ENCODE results near the gene CZIB. TPM values are rescaled to one million over a fixed set of nuclear protein-coding genes. Genes with fewer than 3 reads are reported as not detected.

The CZIB gene
- total RNA-seq, 2 experiments from 2014 or later, result 44.6 to 51.4 TPM

DNA sequence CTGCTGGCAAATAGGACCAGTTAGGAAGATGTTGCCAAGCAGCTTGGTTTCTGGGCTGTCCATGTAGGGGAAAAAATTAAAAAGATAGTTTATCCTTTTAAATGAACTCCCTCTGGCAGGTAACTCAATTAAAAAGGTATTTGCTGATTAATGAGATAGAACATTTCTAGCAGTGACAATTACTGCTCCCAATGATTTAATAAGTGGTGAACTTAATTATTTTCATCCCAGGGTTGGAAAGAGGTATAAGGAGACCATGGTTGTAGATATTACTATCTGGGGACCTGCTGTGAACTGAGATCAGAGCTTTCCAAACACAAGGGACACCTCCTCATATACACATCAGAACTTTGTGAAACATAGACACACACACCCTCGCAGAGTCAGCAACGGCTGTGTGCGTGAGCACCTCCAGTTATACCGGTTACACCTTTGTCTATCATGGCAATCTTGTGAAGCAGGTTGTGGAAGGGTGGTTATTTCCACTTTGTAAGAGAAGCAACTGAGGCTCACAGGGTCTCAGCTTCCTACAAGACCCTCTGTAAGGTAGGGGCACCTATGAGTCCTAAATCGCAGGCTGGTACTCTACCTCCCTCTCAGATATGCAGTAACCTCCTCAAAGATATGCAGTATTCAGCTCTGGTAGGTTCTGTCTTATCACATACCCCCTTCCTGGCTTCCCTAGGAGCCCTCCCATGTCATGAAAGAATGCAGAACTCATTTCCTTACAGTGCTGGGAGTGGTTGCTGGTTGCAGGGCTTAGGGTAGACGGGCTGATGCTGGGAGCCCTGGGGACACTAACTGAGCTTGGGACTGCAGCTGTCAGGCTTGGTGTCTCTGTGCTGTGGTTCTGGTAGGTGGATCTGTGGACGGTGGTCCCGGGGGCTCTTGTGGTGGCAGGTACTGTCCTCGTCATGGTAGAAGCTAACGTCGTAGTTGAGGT lies 36.3 kb upstream of the CZIB start:
- H4K20me1 ChIP-seq (ENCODE audit: insufficient read depth, low read length), result no peaks in the 10 kb centered on the region; the same call in 1 of the 2 replicates
- H3K4me1 ChIP-seq (ENCODE audit: insufficient read depth, low read length, poor library complexity, severe bottlenecking), result peaks cover 17% of the 10 kb centered on the region
- no peaks in the 10 kb centered on the region for H3K9me3 ChIP-seq (ENCODE audit: low read length)
- intact Hi-C loops (cut with micrococcal nuclease; ENCODE audit: unreplicated experiment), result no loop called here
- H3K79me2 ChIP-seq (ENCODE audit: insufficient read depth, low read depth, low read length), result no peaks in the 10 kb centered on the region
- no TSS peak for BruUV-seq (replicated peaks)
- H3K4me2 ChIP-seq (ENCODE audit: low read length), result no peak overlapping the region
- no peaks in the 10 kb centered on the region for H3K9me2 ChIP-seq (ENCODE audit: insufficient read depth, low read length)
- CTCF ChIA-PET (ENCODE audit: unreplicated experiment), result no interaction called here
- no peak for DNase-seq (ENCODE audit: low spot score)
- no peak overlapping the region for H3K27ac ChIP-seq (ENCODE audit: low read depth, low read length, poor library complexity, severe bottlenecking)
- TF ChIP-seq, protein P1, sequence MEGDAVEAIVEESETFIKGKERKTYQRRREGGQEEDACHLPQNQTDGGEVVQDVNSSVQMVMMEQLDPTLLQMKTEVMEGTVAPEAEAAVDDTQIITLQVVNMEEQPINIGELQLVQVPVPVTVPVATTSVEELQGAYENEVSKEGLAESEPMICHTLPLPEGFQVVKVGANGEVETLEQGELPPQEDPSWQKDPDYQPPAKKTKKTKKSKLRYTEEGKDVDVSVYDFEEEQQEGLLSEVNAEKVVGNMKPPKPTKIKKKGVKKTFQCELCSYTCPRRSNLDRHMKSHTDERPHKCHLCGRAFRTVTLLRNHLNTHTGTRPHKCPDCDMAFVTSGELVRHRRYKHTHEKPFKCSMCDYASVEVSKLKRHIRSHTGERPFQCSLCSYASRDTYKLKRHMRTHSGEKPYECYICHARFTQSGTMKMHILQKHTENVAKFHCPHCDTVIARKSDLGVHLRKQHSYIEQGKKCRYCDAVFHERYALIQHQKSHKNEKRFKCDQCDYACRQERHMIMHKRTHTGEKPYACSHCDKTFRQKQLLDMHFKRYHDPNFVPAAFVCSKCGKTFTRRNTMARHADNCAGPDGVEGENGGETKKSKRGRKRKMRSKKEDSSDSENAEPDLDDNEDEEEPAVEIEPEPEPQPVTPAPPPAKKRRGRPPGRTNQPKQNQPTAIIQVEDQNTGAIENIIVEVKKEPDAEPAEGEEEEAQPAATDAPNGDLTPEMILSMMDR (conservative IDR thresholded peaks at IDR 0.05; ENCODE audit: low read length), result no peak
- no peak for TF ChIP-seq EZH2phosphoT487 (IDR thresholded peaks at IDR 0.05; ENCODE audit: borderline replicate concordance, low read depth, low read length)
- no peak overlapping the region for H3K4me3 ChIP-seq (ENCODE audit: low read depth, low read length, poor library complexity, severe bottlenecking)
- peaks cover 95% of the 10 kb centered on the region for H3K36me3 ChIP-seq (ENCODE audit: insufficient read depth, low read length)
- POLR2A ChIA-PET, result interaction anchor here (0.8 kb wide), 1 partner anchor 1596 kb away, joined by 3 read pairs; no protein-coding TSS in a partner anchor
- H2AFZ ChIP-seq (ENCODE audit: low read length), result no peak overlapping the region

DNA sequence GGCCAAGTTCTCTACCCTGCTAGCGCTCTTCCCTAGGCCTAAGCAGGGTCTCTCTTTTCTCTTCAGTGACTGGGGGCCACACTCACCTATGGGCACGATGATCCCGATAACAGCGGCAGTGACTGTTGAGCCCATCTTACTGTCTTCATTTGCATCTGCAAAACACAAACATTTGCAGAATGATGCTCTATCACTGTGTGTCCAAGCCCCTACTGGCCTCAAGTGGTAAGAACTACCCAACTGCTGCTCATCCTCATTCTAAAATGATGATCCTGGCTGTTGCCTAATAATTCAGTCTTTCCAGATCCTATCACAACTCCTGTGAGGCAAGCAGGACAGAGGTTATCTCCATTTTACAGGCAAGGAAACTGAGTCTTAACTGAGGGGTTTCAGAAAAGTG lies 34.6 kb upstream of the CZIB start:
- Histone ChIP-seq H2AFZ (ENCODE audit: low read length) (no peak overlapping the region), H4K20me1 (ENCODE audit: insufficient read depth, low read length) (no peaks in the 10 kb centered on the region; the same call in 1 of the 2 replicates), H3K9me2 (ENCODE audit: insufficient read depth, low read length) (no peaks in the 10 kb centered on the region), H3K4me2 (ENCODE audit: low read length) (no peak overlapping the region), H3K4me3 (ENCODE audit: low read depth, low read length, poor library complexity, severe bottlenecking) (no peak overlapping the region), H3K9me3 (ENCODE audit: low read length) (no peaks in the 10 kb centered on the region), H3K79me2 (ENCODE audit: insufficient read depth, low read depth, low read length) (no peaks in the 10 kb centered on the region), H3K4me1 (ENCODE audit: insufficient read depth, low read length, poor library complexity, severe bottlenecking) (peaks cover 7% of the 10 kb centered on the region), H3K27ac (ENCODE audit: low read depth, low read length, poor library complexity, severe bottlenecking) (no peak overlapping the region), H3K36me3 (ENCODE audit: insufficient read depth, low read length) (peaks cover 95% of the 10 kb centered on the region)
- intact Hi-C loops (cut with micrococcal nuclease; ENCODE audit: unreplicated experiment), result no loop called here
- CTCF ChIA-PET (ENCODE audit: unreplicated experiment), result no interaction called here
- no peak for DNase-seq (ENCODE audit: low spot score)
- BruUV-seq (replicated peaks), result no TSS peak
- TF ChIP-seq, protein P1 (conservative IDR thresholded peaks at IDR 0.05; ENCODE audit: low read length), result 0 out of 2 replicates have a peak, but pooled peaks have one; percentile 33
- no peak for TF ChIP-seq EZH2phosphoT487 (IDR thresholded peaks at IDR 0.05; ENCODE audit: borderline replicate concordance, low read depth, low read length)
- POLR2A ChIA-PET, result no interaction called here
